Lower leg skin (tissue), 3 donors: ENCODE data around the gene LMBRD1.

Experiments
- POLR2A ChIP-seq, 2 donors: fragments of 450-650 bp; IDR thresholded peaks; one replicate each; pipeline ENCODE4 v1.6.1; 2016 to 2017; ENCODE audit warnings: antibody characterized with exemption in 2 of 2, mild to moderate bottlenecking in 1 of 2, moderate library complexity in 1 of 2
- TF ChIP-seq, protein P1 (sequence below), 3 donors: fragments of 450-650 bp; IDR thresholded peaks; one replicate each; pipeline ENCODE4 v1.5.1; 2016; ENCODE audit warnings: antibody characterized with exemption in 3 of 3, mild to moderate bottlenecking in 3 of 3, moderate library complexity in 2 of 3

DNA sequence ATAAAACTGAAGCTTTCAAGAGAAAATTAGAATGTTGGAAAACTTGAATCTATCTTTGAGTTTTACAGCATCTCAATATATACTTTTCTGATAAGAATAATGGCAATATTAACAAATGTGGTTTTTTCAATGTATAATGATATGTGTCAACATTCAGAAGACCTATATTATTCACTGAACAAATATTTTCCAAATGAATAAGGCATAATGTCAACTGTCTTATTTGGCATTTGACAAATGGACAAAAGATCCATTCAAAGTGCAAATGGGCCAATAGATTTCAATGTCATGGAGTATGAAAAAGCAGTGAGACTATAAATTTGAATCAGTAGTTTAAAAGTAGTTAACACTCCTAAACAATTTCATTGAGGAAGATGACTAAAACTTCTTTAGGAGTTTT, 20.9 kb downstream of the LMBRD1 start:
- no peak for TF ChIP-seq POLR2A (IDR thresholded peaks at IDR 0.05)
- TF ChIP-seq, protein P1, sequence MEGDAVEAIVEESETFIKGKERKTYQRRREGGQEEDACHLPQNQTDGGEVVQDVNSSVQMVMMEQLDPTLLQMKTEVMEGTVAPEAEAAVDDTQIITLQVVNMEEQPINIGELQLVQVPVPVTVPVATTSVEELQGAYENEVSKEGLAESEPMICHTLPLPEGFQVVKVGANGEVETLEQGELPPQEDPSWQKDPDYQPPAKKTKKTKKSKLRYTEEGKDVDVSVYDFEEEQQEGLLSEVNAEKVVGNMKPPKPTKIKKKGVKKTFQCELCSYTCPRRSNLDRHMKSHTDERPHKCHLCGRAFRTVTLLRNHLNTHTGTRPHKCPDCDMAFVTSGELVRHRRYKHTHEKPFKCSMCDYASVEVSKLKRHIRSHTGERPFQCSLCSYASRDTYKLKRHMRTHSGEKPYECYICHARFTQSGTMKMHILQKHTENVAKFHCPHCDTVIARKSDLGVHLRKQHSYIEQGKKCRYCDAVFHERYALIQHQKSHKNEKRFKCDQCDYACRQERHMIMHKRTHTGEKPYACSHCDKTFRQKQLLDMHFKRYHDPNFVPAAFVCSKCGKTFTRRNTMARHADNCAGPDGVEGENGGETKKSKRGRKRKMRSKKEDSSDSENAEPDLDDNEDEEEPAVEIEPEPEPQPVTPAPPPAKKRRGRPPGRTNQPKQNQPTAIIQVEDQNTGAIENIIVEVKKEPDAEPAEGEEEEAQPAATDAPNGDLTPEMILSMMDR (IDR thresholded peaks at IDR 0.05): no peak
